Esophagus squamous epithelium (tissue), 4 donors: Measurements from ENCODE around the gene RNASE1.

Source experiments
- POLR2A ChIP-seq, 4 donors: fragments of 450-650 bp; IDR thresholded peaks; one replicate each; pipeline ENCODE4 v1.6.1; 2017; ENCODE audit warnings: antibody characterized with exemption in 4 of 4, mild to moderate bottlenecking in 4 of 4, moderate library complexity in 3 of 4
- TF ChIP-seq, protein P1 (sequence below), 6 experiments: fragments of 450-650 bp in 4 of 6; fragments of 200-600 bp in 2 of 6; sonication (generic) in 2 of 6; IDR thresholded peaks; one replicate each; pipeline ENCODE4 v1.5.1; 2016 to 2019; ENCODE audit warnings: antibody characterized with exemption in 6 of 6, mild to moderate bottlenecking in 4 of 6, moderate library complexity in 4 of 6

DNA sequence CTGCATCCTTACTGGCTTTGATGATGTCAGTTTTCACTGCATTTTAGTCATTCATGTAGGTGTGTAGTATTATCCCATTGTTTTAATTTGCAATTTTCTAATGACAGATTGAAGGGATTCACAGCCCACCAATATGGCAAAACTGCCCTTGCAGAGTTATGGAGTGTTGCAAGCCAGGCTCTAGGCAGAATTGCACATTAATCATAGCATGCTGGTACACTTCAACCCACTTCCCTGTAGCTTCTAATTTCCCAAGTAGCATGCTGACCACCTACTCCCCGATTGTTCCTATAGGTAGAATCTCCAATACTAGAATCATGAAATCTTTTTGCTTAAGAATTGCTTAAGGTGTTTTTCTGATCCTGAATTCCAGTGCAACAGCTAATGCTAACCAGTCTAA, 26.7 kb downstream of the RNASE1 start:
- TF ChIP-seq, protein P1, sequence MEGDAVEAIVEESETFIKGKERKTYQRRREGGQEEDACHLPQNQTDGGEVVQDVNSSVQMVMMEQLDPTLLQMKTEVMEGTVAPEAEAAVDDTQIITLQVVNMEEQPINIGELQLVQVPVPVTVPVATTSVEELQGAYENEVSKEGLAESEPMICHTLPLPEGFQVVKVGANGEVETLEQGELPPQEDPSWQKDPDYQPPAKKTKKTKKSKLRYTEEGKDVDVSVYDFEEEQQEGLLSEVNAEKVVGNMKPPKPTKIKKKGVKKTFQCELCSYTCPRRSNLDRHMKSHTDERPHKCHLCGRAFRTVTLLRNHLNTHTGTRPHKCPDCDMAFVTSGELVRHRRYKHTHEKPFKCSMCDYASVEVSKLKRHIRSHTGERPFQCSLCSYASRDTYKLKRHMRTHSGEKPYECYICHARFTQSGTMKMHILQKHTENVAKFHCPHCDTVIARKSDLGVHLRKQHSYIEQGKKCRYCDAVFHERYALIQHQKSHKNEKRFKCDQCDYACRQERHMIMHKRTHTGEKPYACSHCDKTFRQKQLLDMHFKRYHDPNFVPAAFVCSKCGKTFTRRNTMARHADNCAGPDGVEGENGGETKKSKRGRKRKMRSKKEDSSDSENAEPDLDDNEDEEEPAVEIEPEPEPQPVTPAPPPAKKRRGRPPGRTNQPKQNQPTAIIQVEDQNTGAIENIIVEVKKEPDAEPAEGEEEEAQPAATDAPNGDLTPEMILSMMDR (IDR thresholded peaks at IDR 0.05), result no peak
- TF ChIP-seq POLR2A (IDR thresholded peaks at IDR 0.05), result no peak
